GM19240 (cell line): ENCODE data around the gene NLN.
"Not testable (repeated sequence)": the region's sequence is repeated elsewhere in the genome, so short reads cannot be mapped to it uniquely, and the experiment has no call there.

Experiments
- DNase-seq: peaks from one replicate; pipeline ENCODE4 v3.0.0; 2011; ENCODE audit warnings: low spot score; ENCODE audit not compliant: insufficient read length

Gene NLN

DNA sequence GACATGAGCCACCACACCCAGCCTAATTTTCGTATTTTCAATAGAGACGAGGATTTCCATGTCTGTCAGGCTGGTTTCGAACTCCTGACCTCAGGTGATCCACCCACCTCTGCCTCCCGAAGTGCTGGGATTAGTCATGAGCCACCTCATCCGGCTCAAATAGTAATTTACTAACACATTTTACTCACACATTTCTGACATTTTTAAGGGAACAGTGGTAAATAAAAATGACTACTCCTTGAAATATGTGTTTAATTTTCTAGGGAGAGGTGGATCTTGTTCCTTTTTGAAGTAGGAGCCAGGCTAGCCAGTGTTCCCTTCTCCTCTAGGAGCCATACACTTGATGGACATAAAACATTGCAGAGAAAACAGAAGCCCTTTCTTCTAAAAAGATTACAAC is 149.2 kb downstream of the NLN start:
- DNase-seq, result no peak

GRCh38 chr5:65871776-65872175 is 149.8 kb downstream of the NLN start:
- DNase-seq, result not testable (repeated sequence)

- DNase-seq, result no peak
These were observed 151.3 kb downstream of the NLN start for GRCh38 chr5:65873181-65873750.

GRCh38 chr5:65874241-65874640 is 152.2 kb downstream of the NLN start:
- DNase-seq, result no peak

DNA sequence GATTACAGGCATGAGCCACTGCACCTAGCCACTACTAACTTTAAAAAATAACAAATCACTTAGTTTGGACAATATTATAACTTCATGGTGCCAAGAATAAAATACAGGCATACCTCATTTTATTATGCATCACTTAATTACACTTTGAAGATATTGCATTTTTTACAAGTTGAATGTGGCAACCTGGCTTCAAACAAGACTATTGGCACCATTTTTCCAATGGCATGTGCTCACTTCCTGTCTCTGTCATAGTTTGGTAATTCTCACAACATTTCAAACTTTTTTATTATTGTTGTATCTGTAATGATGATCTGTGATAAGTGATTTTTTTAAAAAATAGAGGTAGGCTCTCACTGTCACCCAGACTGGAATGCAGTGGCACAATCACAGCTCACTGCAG is 154.5 kb downstream of the NLN start:
- no peak for DNase-seq

GRCh38 chr5:65876970-65877369 is 155.0 kb downstream of the NLN start:
- DNase-seq, result no peak
